Left cardiac atrium (tissue), 2 donors: ENCODE measurements around the gene FAM217B. TPM values are rescaled to one million over a fixed set of nuclear protein-coding genes. Genes with fewer than 3 reads are reported as not detected.

Experiments
- total RNA-seq, 2 donors: library from RNA; stranded (reverse); fragmentation: NEBNext Ultra II Directional; extraction: Animal tissue kit (Norgen Biotek cat#: 25700); gene quantifications; one replicate each; pipeline ENCODE4 v1.2.1, GENCODE V29; 2021
- donor health status: DM: no; HTN: yes; CAD: no; lungs with severe emphysema.
- donor health status: DM: yes; HTN: yes; CAD: no.

The FAM217B gene
- total RNA-seq, 2 donors from 2014 or later = 10.2 to 29.0 TPM

Other genes starting within 250 kb of the FAM217B start
- gene SYCP2, start 6.8 kb upstream of the FAM217B start, total RNA-seq = 1 to 10 TPM; 1.8 to 2.2 TPM
- 1 to 10 TPM; 6.0 to 8.3 TPM for gene PPP1R3D, start 84 bp upstream of the FAM217B start, total RNA-seq
- 1 to 10 TPM in 1 of 2 donors, under 1 TPM in 1; 0.84 to 1.4 TPM for gene CDH26, start 18.0 kb downstream of the FAM217B start, total RNA-seq